Measurements from ENCODE around the gene SYTL2.
"Not testable (repeated sequence)": the region's sequence is repeated elsewhere in the genome, so short reads cannot be mapped to it uniquely, and the experiment has no call there.

- not testable (repeated sequence) for TF ChIP-seq FOXP2 (optimal IDR thresholded peaks at IDR 0.05; ENCODE audit: control extremely low read depth, extremely low read length, insufficient read depth); EZH2 (IDR thresholded peaks at IDR 0.05)
Measured at GRCh38 chr11:85777603-85777972, 33.4 kb downstream of the SYTL2 start.
